Measurements from ENCODE around the gene GNPTAB.

Gene GNPTAB

GRCh38 chr12:101852998-101853397 lies 22.2 kb upstream of the GNPTAB start:
- Histone ChIP-seq H3K4me2 (ENCODE audit: low read length) (no peak overlapping the region), H3K36me3 (ENCODE audit: control insufficient read depth, insufficient read depth, low read length) (no peaks in the 10 kb centered on the region), H3K9ac (no peak overlapping the region), H3K9me3 (ENCODE audit: control insufficient read depth, low read length) (no peaks in the 10 kb centered on the region), H3K4me3 (ENCODE audit: low read depth, low read length) (no peak overlapping the region), H2AFZ (no peak overlapping the region), H3K79me2 (no peaks in the 10 kb centered on the region), H3K27me3 (ENCODE audit: control insufficient read depth, insufficient read depth, low read length) (no peaks in the 10 kb centered on the region), H3K27ac (no peak overlapping the region), H3K4me1 (peaks cover 10% of the 10 kb centered on the region)
- no peak for TF ChIP-seq CTCF (IDR thresholded peaks at IDR 0.05)

- H3K9ac ChIP-seq = no peak overlapping the region
- H3K27me3 ChIP-seq (ENCODE audit: control insufficient read depth, insufficient read depth, low read length) = no peaks in the 10 kb centered on the region
- no peak overlapping the region for H3K27ac ChIP-seq
- TF ChIP-seq CTCF (IDR thresholded peaks at IDR 0.05) = no peak
- H2AFZ ChIP-seq = no peak overlapping the region
- H3K36me3 ChIP-seq (ENCODE audit: control insufficient read depth, insufficient read depth, low read length) = no peaks in the 10 kb centered on the region
- H3K79me2 ChIP-seq = no peaks in the 10 kb centered on the region
- no peaks in the 10 kb centered on the region for H3K9me3 ChIP-seq (ENCODE audit: control insufficient read depth, low read length)
- H3K4me2 ChIP-seq (ENCODE audit: low read length) = no peak overlapping the region
- no peak overlapping the region for H3K4me3 ChIP-seq (ENCODE audit: low read depth, low read length)
- H3K4me1 ChIP-seq = peaks cover 5% of the 10 kb centered on the region
These were observed 19.4 kb upstream of the GNPTAB start for GRCh38 chr12:101850199-101850598.

- Histone ChIP-seq H3K27ac (no peak overlapping the region), H3K4me1 (no peaks in the 10 kb centered on the region), H3K79me2 (no peaks in the 10 kb centered on the region), H3K4me2 (ENCODE audit: low read length) (no peak overlapping the region), H2AFZ (no peak overlapping the region), H3K9ac (no peak overlapping the region), H3K9me3 (ENCODE audit: control insufficient read depth, low read length) (no peaks in the 10 kb centered on the region), H3K4me3 (ENCODE audit: low read depth, low read length) (no peak overlapping the region), H3K36me3 (ENCODE audit: control insufficient read depth, insufficient read depth, low read length) (no peaks in the 10 kb centered on the region), H3K27me3 (ENCODE audit: control insufficient read depth, insufficient read depth, low read length) (no peaks in the 10 kb centered on the region)
- TF ChIP-seq CTCF (IDR thresholded peaks at IDR 0.05) = no peak
These were observed 16.6 kb upstream of the GNPTAB start for GRCh38 chr12:101847325-101847724.

GRCh38 chr12:101845137-101845711 lies 14.5 kb upstream of the GNPTAB start:
- Histone ChIP-seq H3K4me2 (ENCODE audit: low read length) (no peak overlapping the region), H2AFZ (no peak overlapping the region), H3K9ac (no peak overlapping the region), H3K36me3 (ENCODE audit: control insufficient read depth, insufficient read depth, low read length) (no peaks in the 10 kb centered on the region), H3K9me3 (ENCODE audit: control insufficient read depth, low read length) (no peaks in the 10 kb centered on the region), H3K4me3 (ENCODE audit: low read depth, low read length) (no peak overlapping the region), H3K79me2 (no peaks in the 10 kb centered on the region), H3K27ac (no peak overlapping the region), H3K27me3 (ENCODE audit: control insufficient read depth, insufficient read depth, low read length) (no peaks in the 10 kb centered on the region), H3K4me1 (no peaks in the 10 kb centered on the region)
- TF ChIP-seq CTCF (IDR thresholded peaks at IDR 0.05) = no peak

GRCh38 chr12:101841069-101841468 lies 10.3 kb upstream of the GNPTAB start:
- H3K27ac ChIP-seq = no peak overlapping the region
- H3K9ac ChIP-seq = no peak overlapping the region
- no peaks in the 10 kb centered on the region for H3K9me3 ChIP-seq (ENCODE audit: control insufficient read depth, low read length)
- no peaks in the 10 kb centered on the region for H3K36me3 ChIP-seq (ENCODE audit: control insufficient read depth, insufficient read depth, low read length)
- no peaks in the 10 kb centered on the region for H3K79me2 ChIP-seq
- H2AFZ ChIP-seq = no peak overlapping the region
- no peaks in the 10 kb centered on the region for H3K4me1 ChIP-seq
- no peak overlapping the region for H3K4me3 ChIP-seq (ENCODE audit: low read depth, low read length)
- no peak for TF ChIP-seq CTCF (IDR thresholded peaks at IDR 0.05)
- no peak overlapping the region for H3K4me2 ChIP-seq (ENCODE audit: low read length)
- H3K27me3 ChIP-seq (ENCODE audit: control insufficient read depth, insufficient read depth, low read length) = no peaks in the 10 kb centered on the region
